ENCODE data around the gene PAIP1.
"Not testable (repeated sequence)": the region's sequence is repeated elsewhere in the genome, so short reads cannot be mapped to it uniquely, and the experiment has no call there.

Gene PAIP1

DNA sequence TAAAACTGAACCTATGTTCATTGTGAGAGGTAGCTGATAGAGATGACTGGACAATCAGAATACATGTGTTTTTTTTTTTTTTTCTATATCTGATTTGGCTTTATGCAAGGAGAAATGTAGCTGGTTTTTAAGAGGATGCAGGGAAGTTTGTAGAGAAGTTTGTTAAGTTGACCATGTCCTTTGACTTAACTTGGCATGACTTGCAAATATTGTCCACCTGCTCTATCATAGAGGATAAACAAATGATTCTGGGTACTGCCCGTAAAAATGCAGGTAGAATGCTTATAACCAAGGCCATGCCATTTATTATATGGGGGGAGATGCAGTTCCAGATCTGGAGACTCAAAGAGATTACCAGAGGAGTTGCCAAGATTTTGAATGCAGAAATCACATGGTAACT lies 32.4 kb upstream of the PAIP1 start:
- no peaks in the 10 kb centered on the region for H3K36me3 ChIP-seq (ENCODE audit: control insufficient read depth, insufficient read depth, low read length)
- H3K9me3 ChIP-seq (ENCODE audit: control insufficient read depth, insufficient read depth, low read length): peaks cover 8% of the 10 kb centered on the region
- H3K4me3 ChIP-seq (ENCODE audit: low read depth, low read length): no peak overlapping the region
- peaks cover 8% of the 10 kb centered on the region for H3K4me1 ChIP-seq (ENCODE audit: control insufficient read depth, insufficient read depth, low read length)
- H3K27ac ChIP-seq (ENCODE audit: low read depth, low read length): no peak overlapping the region
- no peak overlapping the region for H3K9ac ChIP-seq (ENCODE audit: low read depth, low read length)
- no peaks in the 10 kb centered on the region for H3K27me3 ChIP-seq (ENCODE audit: control insufficient read depth, insufficient read depth, low read length)

DNA sequence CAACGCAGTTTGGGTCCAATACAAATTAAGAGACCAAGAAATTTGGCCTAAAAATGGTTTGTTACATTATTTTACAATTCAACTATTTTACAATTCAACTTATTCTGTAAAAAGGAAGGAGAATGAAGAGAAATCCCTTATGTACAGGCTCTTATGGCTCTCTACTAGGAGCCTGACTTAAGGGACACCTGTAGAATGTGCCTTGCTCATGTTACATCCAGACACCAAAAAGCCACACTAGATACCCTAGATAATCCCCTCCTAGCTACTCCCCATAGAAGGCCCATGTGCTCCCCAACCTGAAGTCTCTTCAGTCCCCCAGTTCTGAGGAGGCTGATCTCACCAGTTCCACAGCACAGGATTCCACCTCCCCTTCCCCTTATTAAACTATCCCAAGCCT lies 32.0 kb upstream of the PAIP1 start:
- Histone ChIP-seq H3K9me3 (ENCODE audit: control insufficient read depth, insufficient read depth, low read length) (peaks cover 11% of the 10 kb centered on the region), H3K4me3 (ENCODE audit: low read depth, low read length) (no peak overlapping the region), H3K9ac (ENCODE audit: low read depth, low read length) (no peak overlapping the region), H3K27me3 (ENCODE audit: control insufficient read depth, insufficient read depth, low read length) (no peaks in the 10 kb centered on the region), H3K36me3 (ENCODE audit: control insufficient read depth, insufficient read depth, low read length) (no peaks in the 10 kb centered on the region), H3K4me1 (ENCODE audit: control insufficient read depth, insufficient read depth, low read length) (peaks cover 8% of the 10 kb centered on the region), H3K27ac (ENCODE audit: low read depth, low read length) (no peak overlapping the region)

DNA sequence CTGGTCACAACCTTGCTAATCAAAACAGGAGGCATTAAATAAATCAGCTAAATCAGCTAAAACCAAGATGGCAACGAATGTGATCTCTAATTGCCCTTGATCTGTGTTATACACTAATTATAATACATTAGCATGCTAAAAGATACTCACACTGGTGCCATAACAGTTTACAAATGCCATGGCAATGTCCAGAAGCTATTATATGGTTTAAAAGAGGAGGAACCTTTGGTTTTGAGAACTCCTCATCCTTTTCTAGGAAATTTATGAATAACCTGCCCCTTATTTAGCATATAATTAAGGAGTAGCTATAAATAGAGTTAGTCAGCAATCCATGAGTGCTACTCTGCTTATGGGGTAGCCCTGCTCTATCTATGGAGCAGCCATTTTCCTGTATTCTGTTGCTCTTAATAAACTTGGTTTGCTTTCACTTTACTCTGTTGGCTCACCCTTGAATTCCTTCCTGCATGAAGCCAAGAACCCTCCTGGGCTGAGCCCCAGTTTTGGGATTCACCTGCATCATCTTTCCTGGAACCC lies 27.4 kb upstream of the PAIP1 start:
- no peak overlapping the region for H3K9ac ChIP-seq (ENCODE audit: low read depth, low read length)
- no peak overlapping the region for H3K4me3 ChIP-seq (ENCODE audit: low read depth, low read length)
- no peaks in the 10 kb centered on the region for H3K27me3 ChIP-seq (ENCODE audit: control insufficient read depth, insufficient read depth, low read length)
- peaks cover 17% of the 10 kb centered on the region for H3K9me3 ChIP-seq (ENCODE audit: control insufficient read depth, insufficient read depth, low read length)
- no peaks in the 10 kb centered on the region for H3K4me1 ChIP-seq (ENCODE audit: control insufficient read depth, insufficient read depth, low read length)
- H3K36me3 ChIP-seq (ENCODE audit: control insufficient read depth, insufficient read depth, low read length): no peaks in the 10 kb centered on the region
- H3K27ac ChIP-seq (ENCODE audit: low read depth, low read length): no peak overlapping the region

DNA sequence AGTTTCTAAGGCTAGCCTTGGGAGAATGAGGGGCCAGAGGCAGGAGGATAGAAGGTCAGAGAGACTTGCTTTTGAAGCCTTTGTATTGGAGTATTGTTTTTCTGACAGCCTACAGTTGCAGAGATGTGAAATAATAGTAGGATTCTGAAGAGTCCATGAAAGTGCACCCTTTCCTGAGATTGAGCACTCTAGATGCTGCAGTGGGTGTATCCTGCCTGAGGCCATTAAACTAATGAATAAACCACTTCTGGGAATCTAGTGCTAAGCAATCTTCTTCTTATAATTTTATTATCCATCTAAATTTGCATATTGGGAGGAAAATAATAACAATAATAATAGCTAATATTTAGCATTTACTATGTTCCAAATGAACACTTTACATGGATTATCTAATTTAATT lies 26.8 kb upstream of the PAIP1 start:
- H3K27ac ChIP-seq (ENCODE audit: low read depth, low read length): no peak overlapping the region
- peaks cover 17% of the 10 kb centered on the region for H3K9me3 ChIP-seq (ENCODE audit: control insufficient read depth, insufficient read depth, low read length)
- no peak overlapping the region for H3K9ac ChIP-seq (ENCODE audit: low read depth, low read length)
- no peaks in the 10 kb centered on the region for H3K36me3 ChIP-seq (ENCODE audit: control insufficient read depth, insufficient read depth, low read length)
- H3K4me1 ChIP-seq (ENCODE audit: control insufficient read depth, insufficient read depth, low read length): no peaks in the 10 kb centered on the region
- no peak overlapping the region for H3K4me3 ChIP-seq (ENCODE audit: low read depth, low read length)
- H3K27me3 ChIP-seq (ENCODE audit: control insufficient read depth, insufficient read depth, low read length): no peaks in the 10 kb centered on the region

DNA sequence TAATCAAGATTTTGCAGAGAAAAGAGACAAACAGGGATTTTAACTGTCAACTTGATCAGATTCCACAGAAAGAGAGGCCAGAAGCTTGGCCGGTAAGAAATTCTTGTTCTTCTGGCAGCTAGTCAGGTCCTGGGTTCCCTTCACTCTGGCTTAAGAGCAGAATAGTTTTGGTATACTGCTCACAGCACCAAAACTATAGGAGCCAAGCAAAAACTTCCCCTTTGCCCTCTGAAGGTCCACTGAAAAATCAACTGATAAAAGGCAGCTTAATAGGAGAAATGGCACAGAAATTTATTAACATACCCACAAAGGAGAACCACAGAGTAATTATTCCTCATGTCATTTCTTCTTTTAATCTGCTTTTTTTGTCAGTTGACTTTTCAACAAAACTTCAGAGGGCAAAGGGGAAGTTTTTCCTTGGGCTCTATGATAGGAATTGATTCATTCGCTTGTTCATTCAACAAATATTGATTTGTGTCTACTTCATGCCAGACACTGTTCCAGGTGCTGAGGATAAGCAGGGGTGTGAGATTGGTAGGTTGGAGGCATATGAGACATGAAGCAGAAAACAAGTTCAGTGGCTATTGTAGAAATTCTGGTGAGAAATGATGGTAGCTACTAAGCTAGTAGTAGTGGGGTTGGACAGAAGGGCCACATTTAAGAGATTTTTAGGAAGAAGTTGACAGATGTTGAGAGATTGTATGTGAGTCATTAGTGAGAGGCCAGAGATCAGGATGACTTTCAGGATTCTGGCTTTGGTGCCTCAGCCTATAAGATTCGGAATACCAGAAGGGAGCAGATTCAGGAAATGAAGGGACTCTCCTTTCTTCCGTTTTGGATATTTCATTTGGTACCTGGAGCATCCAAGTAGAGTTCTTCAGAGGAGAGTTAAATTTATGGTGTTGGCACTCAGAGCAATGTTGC lies 25.5 kb upstream of the PAIP1 start:
- H3K27me3 ChIP-seq (ENCODE audit: control insufficient read depth, insufficient read depth, low read length): no peaks in the 10 kb centered on the region
- H3K9ac ChIP-seq (ENCODE audit: low read depth, low read length): no peak overlapping the region
- H3K9me3 ChIP-seq (ENCODE audit: control insufficient read depth, insufficient read depth, low read length): peaks cover 17% of the 10 kb centered on the region
- no peaks in the 10 kb centered on the region for H3K4me1 ChIP-seq (ENCODE audit: control insufficient read depth, insufficient read depth, low read length)
- H3K4me3 ChIP-seq (ENCODE audit: low read depth, low read length): no peak overlapping the region
- no peak overlapping the region for H3K27ac ChIP-seq (ENCODE audit: low read depth, low read length)
- H3K36me3 ChIP-seq (ENCODE audit: control insufficient read depth, insufficient read depth, low read length): no peaks in the 10 kb centered on the region

DNA sequence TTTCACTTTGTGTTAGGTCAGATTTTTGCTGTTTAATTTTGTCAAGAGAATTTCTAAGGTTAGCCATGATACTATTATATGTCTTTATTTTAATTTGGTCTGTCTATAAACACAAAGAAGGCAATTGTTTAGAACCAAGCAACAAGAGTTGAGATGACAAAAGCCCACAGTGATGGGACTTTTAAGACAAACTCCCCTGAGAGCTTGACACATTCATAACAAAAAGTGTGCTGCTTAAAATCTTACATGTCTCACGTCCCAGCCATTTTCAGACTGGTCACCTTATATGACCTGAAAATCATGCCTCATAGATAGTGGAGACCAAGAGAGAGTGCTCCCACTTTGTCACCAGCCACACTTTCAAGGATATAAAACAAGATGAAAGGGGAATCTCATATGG lies 24.5 kb upstream of the PAIP1 start:
- H3K4me3 ChIP-seq (ENCODE audit: low read depth, low read length): no peak overlapping the region
- H3K27ac ChIP-seq (ENCODE audit: low read depth, low read length): no peak overlapping the region
- H3K4me1 ChIP-seq (ENCODE audit: control insufficient read depth, insufficient read depth, low read length): no peaks in the 10 kb centered on the region
- H3K27me3 ChIP-seq (ENCODE audit: control insufficient read depth, insufficient read depth, low read length): no peaks in the 10 kb centered on the region
- H3K36me3 ChIP-seq (ENCODE audit: control insufficient read depth, insufficient read depth, low read length): no peaks in the 10 kb centered on the region
- H3K9ac ChIP-seq (ENCODE audit: low read depth, low read length): no peak overlapping the region
- H3K9me3 ChIP-seq (ENCODE audit: control insufficient read depth, insufficient read depth, low read length): peaks cover 17% of the 10 kb centered on the region

DNA sequence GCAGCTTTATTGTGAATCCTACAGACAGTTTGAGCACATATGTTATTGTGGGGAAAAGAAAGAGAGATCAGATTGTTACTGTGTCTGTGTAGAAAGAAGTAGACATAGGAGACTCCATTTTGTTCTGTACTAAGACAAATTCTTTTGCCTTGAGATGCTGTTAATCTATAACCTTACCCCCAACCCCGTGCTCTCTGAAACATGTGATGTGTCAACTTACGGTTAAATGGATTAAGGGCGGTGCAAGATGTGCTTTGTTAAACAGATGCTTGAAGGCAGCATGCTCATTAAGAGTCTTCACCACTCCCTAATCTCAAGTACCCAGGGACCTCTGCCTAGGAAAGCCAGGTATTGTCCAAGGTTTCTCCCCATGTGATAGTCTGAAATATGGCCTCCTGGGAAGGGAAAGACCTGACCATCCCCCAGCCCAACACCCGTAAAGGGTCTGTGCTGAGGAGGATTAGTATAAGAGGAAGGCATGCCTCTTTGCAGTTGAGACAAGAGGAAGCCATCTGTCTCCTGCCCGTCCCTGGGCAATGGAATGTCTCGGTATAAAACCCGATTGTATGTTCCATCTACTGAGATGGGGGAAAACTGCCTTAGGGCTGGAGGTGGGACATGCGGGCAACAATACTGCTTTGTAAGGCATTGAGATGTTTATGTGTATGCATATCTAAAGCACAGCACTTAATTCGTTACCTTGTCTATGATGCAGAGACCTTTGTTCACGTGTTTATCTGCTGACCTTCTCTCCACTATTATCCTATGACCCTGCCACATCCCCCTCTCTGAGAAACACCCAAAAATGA lies 23.7 kb upstream of the PAIP1 start:
- H3K27ac ChIP-seq (ENCODE audit: low read depth, low read length): not testable (repeated sequence)

DNA sequence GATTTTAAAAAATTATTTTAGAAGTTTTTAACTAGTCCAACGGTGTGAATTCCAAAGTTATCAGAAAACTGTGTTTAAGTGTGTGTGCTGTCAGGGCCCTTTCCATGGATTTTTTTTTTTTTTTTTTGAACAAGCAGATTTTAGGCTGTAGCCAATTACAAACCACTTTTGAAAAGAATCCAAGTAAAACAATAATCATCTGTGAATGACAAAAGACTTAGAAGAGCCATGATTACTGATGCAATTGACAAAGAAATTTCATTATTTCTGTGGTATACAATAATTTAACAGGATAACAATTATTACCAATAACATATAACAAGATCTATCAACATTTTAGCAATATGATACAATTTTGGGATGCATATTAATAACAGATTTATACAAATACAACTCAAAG lies 16.2 kb upstream of the PAIP1 start:
- Histone ChIP-seq H3K4me1 (ENCODE audit: control insufficient read depth, insufficient read depth, low read length) (no peaks in the 10 kb centered on the region), H3K36me3 (ENCODE audit: control insufficient read depth, insufficient read depth, low read length) (0 out of 2 replicates have a peak, but pooled peaks cover 4% of the 10 kb centered on the region), H3K9ac (ENCODE audit: low read depth, low read length) (no peak overlapping the region), H3K9me3 (ENCODE audit: control insufficient read depth, insufficient read depth, low read length) (no peaks in the 10 kb centered on the region), H3K4me3 (ENCODE audit: low read depth, low read length) (no peak overlapping the region), H3K27me3 (ENCODE audit: control insufficient read depth, insufficient read depth, low read length) (no peaks in the 10 kb centered on the region), H3K27ac (ENCODE audit: low read depth, low read length) (no peak overlapping the region)

More for the DNA sequence above, 23.7 kb upstream of the PAIP1 start:
- H3K9me3 ChIP-seq (ENCODE audit: control insufficient read depth, insufficient read depth, low read length): peaks cover 17% of the 10 kb centered on the region
- not testable (repeated sequence) for H3K4me3 ChIP-seq (ENCODE audit: low read depth, low read length); H3K36me3 ChIP-seq (ENCODE audit: control insufficient read depth, insufficient read depth, low read length); H3K9ac ChIP-seq (ENCODE audit: low read depth, low read length); H3K27me3 ChIP-seq (ENCODE audit: control insufficient read depth, insufficient read depth, low read length); H3K4me1 ChIP-seq (ENCODE audit: control insufficient read depth, insufficient read depth, low read length)

DNA sequence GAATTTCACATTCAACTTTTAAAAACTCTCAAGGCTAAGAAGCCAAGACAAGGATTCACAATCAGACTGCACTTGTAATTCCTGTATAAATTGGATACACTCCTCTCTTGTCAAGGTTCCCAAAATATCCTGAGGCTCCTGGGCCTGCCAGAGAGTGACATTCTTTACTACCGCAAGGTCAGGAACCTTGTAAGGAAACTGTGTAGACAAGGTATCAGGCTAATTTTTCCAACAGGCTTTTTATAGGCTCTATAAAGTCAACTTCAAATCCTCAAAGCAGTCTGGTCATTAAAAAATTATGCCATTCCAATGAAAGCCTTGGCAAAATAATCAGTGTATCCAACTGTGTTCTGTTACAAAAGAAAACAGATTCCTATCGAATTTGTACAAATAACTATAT lies 15.5 kb upstream of the PAIP1 start:
- H3K27ac ChIP-seq (ENCODE audit: low read depth, low read length): no peak overlapping the region
- no peak overlapping the region for H3K9ac ChIP-seq (ENCODE audit: low read depth, low read length)
- no peaks in the 10 kb centered on the region for H3K9me3 ChIP-seq (ENCODE audit: control insufficient read depth, insufficient read depth, low read length)
- no peak overlapping the region for H3K4me3 ChIP-seq (ENCODE audit: low read depth, low read length)
- H3K27me3 ChIP-seq (ENCODE audit: control insufficient read depth, insufficient read depth, low read length): no peaks in the 10 kb centered on the region
- no peaks in the 10 kb centered on the region for H3K4me1 ChIP-seq (ENCODE audit: control insufficient read depth, insufficient read depth, low read length)
- 0 out of 2 replicates have a peak, but pooled peaks cover 4% of the 10 kb centered on the region for H3K36me3 ChIP-seq (ENCODE audit: control insufficient read depth, insufficient read depth, low read length)

DNA sequence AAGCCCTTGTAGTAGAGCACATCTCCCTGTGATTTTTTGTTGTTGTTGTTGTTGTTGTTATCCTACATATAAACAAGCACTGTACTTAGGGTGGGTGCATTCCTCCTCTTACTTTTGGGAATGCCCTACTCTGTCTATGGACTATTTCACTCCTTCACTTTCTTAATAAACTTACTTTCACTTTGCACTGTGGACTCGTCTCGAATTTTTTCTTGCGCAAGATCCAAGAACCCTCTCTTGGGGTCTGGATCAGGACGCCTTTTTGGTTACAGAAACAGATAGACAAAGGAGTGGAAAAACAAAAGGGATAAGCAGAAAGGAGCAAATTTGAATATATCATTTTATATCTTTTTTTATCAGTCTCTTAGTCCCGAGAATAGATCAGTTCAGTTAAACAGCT lies 14.4 kb upstream of the PAIP1 start:
- Histone ChIP-seq H3K4me1 (ENCODE audit: control insufficient read depth, insufficient read depth, low read length) (no peaks in the 10 kb centered on the region), H3K4me3 (ENCODE audit: low read depth, low read length) (no peak overlapping the region), H3K36me3 (ENCODE audit: control insufficient read depth, insufficient read depth, low read length) (0 out of 2 replicates have a peak, but pooled peaks cover 4% of the 10 kb centered on the region), H3K27ac (ENCODE audit: low read depth, low read length) (no peak overlapping the region), H3K9me3 (ENCODE audit: control insufficient read depth, insufficient read depth, low read length) (no peaks in the 10 kb centered on the region), H3K9ac (ENCODE audit: low read depth, low read length) (no peak overlapping the region), H3K27me3 (ENCODE audit: control insufficient read depth, insufficient read depth, low read length) (no peaks in the 10 kb centered on the region)
